Sciatic nerve (tissue), 2 donors: ENCODE results near the gene PNPLA5. TPM values are rescaled to one million over a fixed set of nuclear protein-coding genes. Genes with fewer than 3 reads are reported as not detected.

Experiments used
- ATAC-seq: fragments of 200-7000 bp; cut with Tn5 transposase; one replicate; pipeline ENCODE4 v1.9.1; 2020; ENCODE audit warnings: mild to moderate bottlenecking, moderate library complexity
- DNase-seq: peaks from one replicate; pipeline ENCODE4 v3.0.0-alpha.2; 2020; ENCODE audit warnings: low spot score
- intact Hi-C: fragments of 100-400 bp; cut with DNase I; formaldehyde crosslinking; loops from one replicate; pipeline ENCODE4 v1.14.2; 2022
- total RNA-seq: library from RNA; stranded (reverse); fragmentation: NEBNext Ultra II Directional; extraction: Animal tissue kit (Norgen Biotek cat#: 25700); gene quantifications from one replicate; pipeline ENCODE4 v1.2.1, GENCODE V29; 2021
- donor health status: DM: no; HTN: no; CAD: no.
- donor health status: DM: no; HTN: no; CAD: no.

The PNPLA5 gene
- total RNA-seq, 1 donor from 2014 or later: not detected

DNA sequence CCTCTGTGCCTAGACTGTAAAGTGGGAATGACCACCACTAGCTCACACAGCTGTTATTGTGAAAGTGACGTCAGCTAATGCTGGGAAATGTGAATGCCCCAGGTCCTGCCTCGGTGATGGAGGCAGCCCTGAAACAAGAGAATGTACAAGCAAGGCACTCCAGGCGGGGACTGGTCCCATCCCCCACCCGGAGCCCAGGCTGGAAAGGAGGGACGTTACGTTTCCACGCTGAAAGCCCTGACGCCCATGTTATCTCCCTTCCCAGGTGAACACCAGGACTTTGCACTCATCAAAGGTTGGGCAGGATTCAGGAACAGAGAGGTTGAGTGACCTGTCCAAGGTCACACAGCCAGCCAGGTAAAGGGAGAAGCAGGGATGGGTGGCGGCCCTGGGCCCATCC, 30.3 kb downstream of the PNPLA5 start:
- ATAC-seq (no peak), DNase-seq (peak; percentile 38)
- intact Hi-C loops: no loop called here

GRCh38 chr22:43860831-43861230, 31.0 kb downstream of the PNPLA5 start:
- intact Hi-C loops: no loop called here
- ATAC-seq (no peak), DNase-seq (peak; percentile 19)

DNA sequence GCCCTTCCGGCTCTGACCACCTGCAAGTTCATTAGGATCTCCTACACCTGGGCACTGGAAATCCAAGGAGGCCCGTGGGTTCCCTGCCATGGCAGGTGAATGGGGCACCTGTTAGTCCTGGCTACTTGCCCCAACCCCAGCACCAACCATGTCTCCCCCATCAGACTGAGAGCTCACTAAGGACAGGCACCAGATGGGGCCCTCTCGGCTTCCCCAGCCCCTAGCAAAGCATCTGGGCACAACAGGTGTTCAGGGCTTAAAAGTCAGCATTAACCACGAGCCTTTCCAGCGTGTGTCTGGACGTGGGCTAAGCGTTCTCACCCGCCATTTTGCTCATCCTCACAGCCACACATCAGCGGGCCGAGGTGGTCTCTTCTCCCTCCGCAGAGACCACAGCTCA, 31.7 kb downstream of the PNPLA5 start:
- peak; percentile 39 for DNase-seq

GRCh38 chr22:43859621-43860020, 32.2 kb downstream of the PNPLA5 start:
- no peak for ATAC-seq
- DNase-seq: peak; percentile 7
- intact Hi-C loops: no loop called here

More for the DNA sequence above, 31.7 kb downstream of the PNPLA5 start:
- ATAC-seq: no peak
- intact Hi-C loops: no loop called here

DNA sequence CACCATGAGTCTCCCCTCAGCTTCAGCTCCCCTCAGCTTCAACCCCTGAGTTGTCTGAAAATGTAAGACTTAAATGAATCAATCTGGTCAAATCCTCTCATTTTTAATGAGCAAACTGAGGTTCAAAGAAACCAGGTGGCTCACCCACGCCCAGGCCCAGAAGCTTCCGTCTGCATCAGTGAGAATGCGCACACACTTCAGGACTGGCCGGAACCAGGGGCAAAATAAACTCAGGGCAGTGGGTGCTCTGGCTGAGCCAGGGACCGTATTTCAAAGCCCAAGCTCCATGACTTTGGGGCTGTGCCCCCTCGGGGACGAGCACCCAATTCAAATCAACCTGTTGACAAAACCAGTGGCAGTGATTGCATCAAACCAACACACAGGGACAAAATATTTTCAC, 32.6 kb downstream of the PNPLA5 start:
- DNase-seq (peak; percentile 33), ATAC-seq (no peak)
- intact Hi-C loops: no loop called here

GRCh38 chr22:43858156-43858895, 33.5 kb downstream of the PNPLA5 start:
- ATAC-seq (no peak), DNase-seq (peak; percentile 25)
- intact Hi-C loops: no loop called here

- ATAC-seq: no peak
- intact Hi-C loops: no loop called here
Measured at GRCh38 chr22:43857367-43857766, 34.4 kb downstream of the PNPLA5 start.

DNA sequence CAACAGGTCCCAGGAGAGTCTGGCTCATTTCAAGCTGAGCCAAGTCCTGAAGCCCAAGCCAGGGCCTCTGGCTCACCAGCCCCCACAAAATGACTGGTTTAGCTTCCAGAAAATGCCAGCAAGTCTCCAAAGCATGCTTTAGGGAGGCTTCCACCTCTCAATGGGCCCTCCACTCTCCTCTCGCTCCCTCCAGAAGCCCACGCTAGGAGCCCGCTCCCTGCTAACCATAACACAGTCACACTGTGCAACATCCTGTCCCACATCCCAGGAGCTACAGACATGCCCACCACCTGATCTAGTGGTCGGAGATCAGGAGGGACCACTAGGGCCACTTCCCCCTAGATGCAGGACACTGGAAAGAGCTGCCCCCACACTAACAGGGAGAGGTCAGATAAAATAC, 36.4 kb downstream of the PNPLA5 start:
- intact Hi-C loops: no loop called here
- DNase-seq: peak; percentile 8
- no peak for ATAC-seq

More at GRCh38 chr22:43857367-43857766, 34.4 kb downstream of the PNPLA5 start:
- no peak for DNase-seq

DNA sequence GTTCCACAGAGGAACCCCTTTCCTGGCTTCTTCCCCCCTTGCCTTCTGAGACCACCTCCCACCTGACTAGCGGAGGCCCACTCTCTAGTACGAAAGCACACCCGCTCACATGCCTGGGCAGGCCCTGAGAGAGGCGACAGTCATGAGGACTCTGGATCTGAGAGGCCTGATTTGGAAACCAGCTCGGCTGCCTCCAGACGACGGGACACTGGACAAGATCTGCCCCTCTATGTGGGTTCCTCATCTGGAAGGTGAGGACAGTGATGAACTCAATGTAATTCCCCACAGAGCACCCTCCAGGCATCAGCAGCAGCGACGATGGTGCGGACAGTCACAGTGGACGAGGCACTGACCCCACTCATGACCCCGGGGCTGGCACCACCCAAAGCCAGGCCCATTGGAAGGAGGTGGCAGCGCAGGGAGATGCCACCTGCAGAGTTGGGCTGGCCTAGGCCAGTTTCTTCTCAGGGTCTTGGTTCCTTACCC, 37.0 kb downstream of the PNPLA5 start:
- no peak for ATAC-seq
- intact Hi-C loops: no loop called here
- peak; percentile 31 for DNase-seq

DNA sequence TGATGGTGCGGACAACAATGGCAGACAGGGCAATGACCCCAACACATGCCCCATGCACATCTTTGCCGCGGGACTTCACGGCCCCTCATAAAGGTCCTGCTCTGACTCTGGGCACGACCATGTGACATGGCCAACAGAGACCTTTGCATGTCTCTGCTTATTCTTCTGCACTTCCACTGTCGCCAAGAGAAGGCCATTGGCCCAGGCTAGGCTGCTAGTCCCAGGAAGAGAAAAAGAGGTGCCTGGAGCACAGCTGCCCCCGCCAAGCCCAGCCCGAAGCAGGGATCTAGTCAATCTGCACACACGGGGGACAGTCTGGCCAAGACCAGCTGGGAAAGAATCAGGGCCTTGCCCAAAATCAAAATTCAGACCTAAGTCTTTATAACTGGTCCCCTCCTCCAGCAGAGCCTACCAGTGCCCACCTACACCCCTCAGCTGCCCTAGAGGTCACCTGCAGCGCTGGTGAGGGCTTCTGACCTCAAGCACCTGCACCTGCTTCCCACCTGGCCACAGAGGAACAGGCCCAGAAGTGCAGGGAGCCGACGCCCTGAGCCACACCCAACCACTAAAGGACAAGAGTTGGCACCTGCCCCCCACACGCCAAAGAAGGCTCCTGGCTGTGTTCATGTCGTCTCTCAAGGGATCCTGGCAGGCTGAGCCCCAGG, 37.6 kb downstream of the PNPLA5 start:
- intact Hi-C loops: no loop called here

GRCh38 chr22:43853328-43853931, 38.4 kb downstream of the PNPLA5 start:
- intact Hi-C loops: no loop called here
- ATAC-seq (no peak), DNase-seq (peak; percentile 38)

More for the DNA sequence above, 37.6 kb downstream of the PNPLA5 start:
- ATAC-seq (no peak), DNase-seq (peak; percentile 35)

GRCh38 chr22:43852573-43853327, 39.1 kb downstream of the PNPLA5 start:
- DNase-seq: peak; percentile 45

DNA sequence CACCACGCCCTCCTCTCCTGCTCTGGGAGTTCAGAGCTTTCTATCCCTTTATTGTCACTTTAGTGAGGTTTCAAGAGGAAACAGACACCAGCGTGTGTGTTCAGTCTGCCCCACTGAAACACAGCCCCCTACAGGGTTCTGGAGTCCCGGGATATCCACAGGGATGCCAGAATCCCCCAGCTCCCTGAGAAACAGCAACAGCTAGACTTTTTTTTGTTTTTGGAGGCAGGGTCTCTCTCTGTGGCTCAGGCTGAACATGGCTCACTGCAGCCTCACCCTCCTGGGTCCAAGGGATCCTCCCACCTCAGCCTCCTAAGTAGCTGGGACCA, 39.9 kb downstream of the PNPLA5 start:
- intact Hi-C loops: no loop called here
- ATAC-seq (no peak), DNase-seq (peak; percentile 21)

More at GRCh38 chr22:43852573-43853327, 39.1 kb downstream of the PNPLA5 start:
- peak; percentile 49 for ATAC-seq
- intact Hi-C loops: no loop called here

- intact Hi-C loops: no loop called here
- ATAC-seq (no peak), DNase-seq (peak; percentile 12)
Measured at GRCh38 chr22:43851058-43851978, 40.5 kb downstream of the PNPLA5 start.

GRCh38 chr22:43850529-43850928, 41.3 kb downstream of the PNPLA5 start:
- ATAC-seq (no peak), DNase-seq (peak; percentile 38)
- intact Hi-C loops: no loop called here

DNA sequence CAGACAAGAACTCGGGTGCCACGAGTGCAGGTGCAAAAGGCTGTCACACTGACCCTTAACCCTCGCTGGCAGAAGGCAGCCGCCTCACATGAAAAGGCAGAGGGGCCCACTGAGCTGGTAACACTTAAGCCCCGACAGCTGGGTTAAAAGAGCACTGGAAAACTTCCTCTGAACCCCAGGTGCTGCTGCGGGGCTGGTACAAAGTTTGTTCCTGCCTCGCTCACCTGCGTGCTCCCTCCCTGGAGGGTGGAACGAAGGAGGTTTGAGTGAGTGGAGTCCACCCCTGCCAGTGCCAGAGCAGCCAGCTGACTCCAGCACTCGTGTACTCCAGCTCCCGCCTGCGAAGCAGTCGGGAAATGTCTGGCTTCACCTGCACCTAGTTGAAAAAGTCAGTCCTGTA, 42.1 kb downstream of the PNPLA5 start:
- DNase-seq (peak; percentile 33), ATAC-seq (no peak)
- intact Hi-C loops: loop anchor here (5.0 kb wide), 1 partner anchor 43 kb away; the partner anchor contains the start of gene PNPLA5

GRCh38 chr22:43848366-43849171, 43.2 kb downstream of the PNPLA5 start:
- intact Hi-C loops: loop anchor here (5.0 kb wide), 1 partner anchor 44 kb away; the partner anchor contains the start of gene PNPLA5
- ATAC-seq: no peak

More at GRCh38 chr22:43848366-43849171, 43.2 kb downstream of the PNPLA5 start:
- peak; percentile 46 for DNase-seq
